GM15510 (cell line): Measurements from ENCODE around the gene SH2D3C.
A peak's percentile ranks its signal among the peaks of the same experiment; 100 is the strongest.

Experiments used
- POLR2A ChIP-seq: IDR thresholded peaks from 3 replicates; pipeline ENCODE4 v1.6.1; 2011; ENCODE audit warnings: borderline replicate concordance; ENCODE audit not compliant: insufficient read length; ENCODE audit errors: extremely low read depth

SH2D3C gene

DNA sequence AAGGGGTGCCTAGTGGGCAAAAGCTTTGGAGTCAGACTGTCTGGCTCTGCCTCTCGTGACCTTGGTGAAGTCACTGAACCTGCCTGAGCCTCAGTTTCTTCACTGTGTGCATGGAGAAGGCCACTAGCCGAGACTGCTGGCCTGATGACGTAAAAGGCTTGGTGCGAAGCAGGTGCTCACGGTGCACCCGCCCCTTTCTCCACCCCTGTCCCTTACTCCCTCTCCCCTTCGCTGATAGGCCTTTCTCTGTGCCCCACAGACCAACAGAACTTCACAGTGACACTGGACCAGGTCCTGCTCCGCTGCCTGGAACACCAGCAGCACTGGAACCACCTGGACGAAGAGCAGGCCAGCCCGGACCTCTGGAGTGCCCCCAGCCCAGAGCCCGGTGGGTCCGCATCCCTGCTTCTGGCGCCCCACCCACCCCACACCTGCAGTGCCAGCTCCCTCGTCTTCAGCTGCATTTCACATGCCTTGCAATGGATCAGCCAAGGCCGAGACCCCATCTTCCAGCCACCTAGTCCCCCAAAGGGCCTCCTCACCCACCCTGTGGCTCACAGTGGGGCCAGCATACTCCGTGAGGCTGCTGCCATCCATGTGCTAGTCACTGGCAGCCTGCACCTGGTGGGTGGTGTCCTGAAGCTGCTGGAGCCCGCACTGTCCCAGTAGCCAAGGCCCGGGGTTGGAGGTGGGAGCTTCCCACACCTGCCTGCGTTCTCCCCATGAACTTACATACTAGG, 34.6 kb upstream of the SH2D3C start:
- TF ChIP-seq POLR2A, result no peak

DNA sequence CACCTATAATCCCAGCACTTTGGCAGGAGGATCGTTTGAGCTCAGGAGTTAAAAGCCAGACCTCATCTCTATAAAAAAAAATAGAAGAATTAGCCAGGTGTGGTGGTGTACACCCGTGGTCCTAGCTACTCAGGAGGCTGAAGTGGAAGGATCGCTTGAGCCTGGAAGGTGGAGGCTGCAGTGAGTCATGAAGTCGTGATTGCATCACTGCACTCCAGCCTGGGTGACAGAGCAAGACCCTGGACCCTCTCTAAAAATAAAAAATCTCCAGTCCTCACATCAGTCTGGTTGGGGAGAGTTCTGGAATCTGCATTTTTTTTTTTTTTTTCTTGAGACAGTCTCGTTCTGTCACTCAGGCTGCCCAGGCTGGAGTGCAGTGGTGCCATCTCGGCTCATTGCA, 33.5 kb upstream of the SH2D3C start:
- no peak for TF ChIP-seq POLR2A

DNA sequence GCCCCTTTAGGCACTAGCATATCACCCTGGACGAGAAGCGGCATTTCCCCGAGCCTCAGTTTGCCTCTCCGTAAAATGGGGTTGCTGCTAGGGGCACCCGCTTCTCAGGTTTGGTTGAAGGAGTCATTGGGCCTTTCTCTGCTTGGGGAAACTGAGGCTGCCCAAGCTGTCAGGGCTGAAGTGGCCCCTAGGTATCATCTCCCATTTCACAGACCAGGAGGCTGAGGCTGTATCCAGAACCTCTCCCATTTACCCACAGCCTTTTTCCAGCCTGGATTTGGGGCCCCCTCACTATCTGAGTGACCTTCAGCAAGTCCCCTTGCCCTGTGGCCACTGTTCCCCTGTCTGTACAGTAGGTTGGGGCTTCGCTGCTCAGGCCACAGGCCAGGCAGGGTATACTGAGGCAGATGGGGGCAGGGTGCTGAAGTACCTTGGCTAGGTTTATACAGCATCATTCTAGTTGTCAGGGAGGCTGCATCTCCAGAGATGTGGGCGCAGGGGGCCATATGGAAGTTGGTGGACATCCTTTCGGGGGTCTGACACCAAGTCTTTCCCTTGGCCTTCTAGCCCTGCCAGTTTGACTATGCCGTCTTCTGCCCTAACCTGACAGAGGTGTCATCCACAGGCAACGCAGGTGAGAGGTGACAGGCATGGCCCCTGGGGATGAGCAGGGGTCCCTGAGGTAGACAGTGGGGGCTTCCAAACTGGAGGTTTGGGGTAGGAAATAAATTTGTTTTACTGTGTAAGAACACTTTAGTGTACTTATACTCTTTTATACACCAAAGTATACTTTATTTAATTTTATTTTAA, 32.1 kb upstream of the SH2D3C start:
- no peak for TF ChIP-seq POLR2A

DNA sequence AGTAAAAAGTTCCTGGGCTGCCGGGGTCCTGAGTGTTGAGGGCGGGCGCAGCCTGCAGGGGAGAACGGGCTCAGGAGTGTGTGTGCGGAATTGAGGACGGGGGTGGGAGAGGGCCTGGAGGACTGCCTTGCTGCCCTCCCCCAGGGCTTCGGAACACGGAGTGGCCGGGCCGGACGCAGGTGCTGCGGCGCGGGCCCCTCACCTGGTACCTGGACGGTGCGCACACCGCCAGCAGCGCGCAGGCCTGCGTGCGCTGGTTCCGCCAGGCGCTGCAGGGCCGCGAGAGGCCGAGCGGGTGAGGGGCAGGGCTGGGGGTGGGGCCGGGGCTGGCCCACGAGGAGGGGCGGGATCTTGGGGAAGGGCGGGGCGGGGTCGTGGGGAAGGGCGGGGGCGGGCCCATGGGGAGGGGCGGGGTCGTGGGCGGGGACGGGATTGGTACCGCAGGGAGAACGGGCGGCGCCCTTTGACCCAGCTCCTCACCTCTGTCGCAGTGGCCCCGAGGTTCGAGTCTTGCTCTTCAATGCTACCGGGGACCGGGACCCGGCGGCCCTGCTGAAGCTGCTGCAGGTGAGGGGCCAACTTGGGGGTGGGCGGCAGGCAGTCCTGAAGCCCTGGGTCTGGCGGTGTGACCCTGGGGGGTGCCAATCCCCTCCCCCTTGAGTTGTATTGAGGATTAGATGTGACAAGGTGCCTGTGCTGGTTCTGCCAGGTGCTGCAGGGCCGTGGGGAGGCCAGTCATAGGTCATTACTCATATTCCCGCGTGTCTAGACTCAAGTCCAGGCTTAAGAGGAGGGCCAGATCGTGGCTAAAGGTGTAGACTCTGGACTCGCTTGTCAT, 31.3 kb upstream of the SH2D3C start:
- no peak for TF ChIP-seq POLR2A

DNA sequence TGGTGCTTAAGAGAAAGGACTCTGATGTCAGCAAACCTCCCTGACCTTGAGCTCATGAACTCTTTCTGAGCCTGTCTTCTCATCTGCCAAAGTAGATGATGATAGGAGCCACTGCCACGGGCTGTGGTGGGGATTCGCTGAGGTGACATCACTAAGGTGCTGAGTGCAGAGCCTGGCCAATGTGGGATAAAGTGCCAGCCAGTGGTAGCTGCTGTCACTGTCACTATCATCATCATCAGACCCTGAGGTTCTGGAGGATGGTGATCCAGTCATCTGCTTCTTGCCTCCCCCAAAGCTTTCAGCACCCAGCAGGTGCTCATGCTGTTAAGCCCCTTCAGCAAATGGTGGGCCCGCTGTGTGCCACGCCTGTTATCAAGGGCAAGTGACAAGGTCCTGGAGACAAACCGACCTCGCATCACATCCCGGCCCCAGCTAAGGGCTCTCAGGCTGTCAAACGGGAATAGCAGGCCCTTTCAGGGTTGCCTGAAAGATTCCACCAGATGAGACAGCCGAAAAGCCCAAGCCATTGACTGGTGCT, 30.6 kb upstream of the SH2D3C start:
- TF ChIP-seq POLR2A, result no peak

DNA sequence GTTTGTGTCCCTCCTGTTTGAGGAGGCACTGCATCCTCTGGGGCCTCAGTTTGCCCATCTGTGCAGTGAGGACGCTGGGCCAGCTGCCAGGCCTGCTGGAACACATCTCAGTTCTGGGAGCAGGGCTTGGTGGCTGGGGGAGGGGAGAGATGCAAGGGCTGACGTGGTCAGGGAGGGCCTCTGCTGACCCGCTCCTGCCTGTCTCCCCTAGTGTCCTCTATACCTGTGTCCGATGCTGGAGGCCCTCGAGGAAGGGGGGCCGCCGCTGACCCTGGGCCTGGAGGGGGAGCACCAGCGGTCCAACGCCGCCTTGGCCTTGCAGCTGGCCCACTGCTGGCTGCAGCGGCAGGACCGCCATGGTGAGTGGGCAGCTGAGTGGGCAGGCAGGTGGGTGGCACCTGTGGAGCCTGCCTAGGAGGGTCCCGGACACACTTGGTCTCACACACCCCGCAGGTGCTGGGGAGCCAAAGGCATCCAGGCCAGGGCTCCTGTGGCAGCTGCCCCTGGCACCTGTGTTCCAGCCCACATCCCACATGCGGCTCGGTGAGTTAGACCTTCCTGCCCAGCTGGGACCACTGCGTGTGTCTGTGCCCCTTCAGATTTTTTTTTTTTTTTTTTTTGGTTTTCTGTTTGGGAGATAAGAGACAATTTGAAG, 30.0 kb upstream of the SH2D3C start:
- TF ChIP-seq POLR2A, result no peak

DNA sequence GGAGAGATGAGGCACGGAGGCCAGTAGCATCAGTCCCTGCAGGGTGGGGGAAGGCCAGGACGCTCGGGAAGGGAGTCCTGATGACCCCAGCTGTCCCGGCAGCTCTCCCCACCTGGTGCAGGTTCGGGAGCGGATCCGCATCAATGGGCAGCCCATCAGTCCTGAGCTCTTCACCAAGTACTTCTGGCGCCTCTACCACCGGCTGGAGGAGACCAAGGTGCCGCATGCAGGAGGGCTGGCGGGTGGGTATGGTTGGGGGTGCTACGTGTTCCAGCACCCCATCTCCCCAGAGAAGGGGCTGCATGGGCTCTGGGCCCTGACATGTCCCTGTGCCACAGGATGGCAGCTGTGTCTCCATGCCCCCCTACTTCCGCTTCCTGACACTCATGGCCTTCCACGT, 28.4 kb upstream of the SH2D3C start:
- no peak for TF ChIP-seq POLR2A

DNA sequence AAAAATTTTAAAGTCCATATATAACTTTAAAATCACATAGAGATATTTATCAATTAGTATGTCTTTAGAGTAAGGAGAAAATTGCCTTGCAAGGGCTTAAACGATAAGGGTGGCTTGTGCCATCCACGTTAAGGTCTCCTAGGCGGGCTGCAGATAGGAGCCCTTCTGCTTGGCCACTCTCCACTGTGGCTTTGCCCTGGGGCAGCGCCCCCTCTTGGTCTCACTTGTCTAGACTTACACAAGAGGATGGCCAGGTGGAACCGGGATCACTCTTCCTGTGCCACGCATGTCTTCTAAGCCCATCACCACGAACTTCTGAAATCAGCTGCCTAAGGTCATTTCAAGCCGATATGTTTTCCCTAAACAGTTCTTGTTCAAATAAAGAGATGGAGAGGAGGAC, 27.2 kb upstream of the SH2D3C start:
- no peak for TF ChIP-seq POLR2A

DNA sequence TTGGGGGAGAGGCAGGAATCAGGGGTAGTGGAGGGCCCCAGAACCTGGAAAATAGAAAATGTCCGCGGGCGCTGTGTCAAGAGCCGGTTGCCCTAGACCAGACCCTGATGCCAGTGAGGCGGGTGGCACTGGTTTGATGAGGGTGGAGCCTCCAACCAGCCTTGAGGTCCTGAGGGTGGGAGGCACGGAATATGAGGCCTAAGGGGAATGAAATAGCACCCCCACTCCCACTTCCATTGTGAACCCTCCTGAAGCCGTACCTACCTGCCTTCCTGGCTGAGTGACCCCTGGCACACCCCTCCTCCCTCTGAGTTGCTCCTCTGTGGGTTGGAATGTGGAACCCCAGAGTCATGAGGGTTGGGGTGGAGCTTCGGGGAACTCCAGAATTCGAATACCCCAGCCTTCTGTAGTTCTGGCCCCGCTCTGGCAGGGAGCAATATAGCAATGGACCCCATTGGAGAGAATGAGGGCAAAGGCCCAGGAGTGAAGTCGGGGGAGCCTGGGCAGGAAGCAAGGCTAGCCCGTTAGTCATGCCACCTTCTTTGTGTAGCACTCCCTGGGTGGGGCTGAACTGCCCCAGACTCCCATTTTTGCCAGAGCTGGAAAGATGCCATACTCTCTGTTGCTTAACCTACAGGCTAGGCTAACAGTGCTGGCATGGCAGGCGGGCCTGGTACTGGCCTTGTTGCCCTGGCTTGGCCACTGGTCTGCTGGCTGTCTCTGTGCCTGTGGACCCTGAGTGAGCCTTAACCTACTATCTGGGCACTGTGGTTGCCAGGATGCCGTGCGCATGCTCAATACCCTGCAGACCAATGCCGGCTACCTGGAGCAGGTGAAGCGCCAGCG, 25.3 kb upstream of the SH2D3C start:
- no peak for TF ChIP-seq POLR2A

DNA sequence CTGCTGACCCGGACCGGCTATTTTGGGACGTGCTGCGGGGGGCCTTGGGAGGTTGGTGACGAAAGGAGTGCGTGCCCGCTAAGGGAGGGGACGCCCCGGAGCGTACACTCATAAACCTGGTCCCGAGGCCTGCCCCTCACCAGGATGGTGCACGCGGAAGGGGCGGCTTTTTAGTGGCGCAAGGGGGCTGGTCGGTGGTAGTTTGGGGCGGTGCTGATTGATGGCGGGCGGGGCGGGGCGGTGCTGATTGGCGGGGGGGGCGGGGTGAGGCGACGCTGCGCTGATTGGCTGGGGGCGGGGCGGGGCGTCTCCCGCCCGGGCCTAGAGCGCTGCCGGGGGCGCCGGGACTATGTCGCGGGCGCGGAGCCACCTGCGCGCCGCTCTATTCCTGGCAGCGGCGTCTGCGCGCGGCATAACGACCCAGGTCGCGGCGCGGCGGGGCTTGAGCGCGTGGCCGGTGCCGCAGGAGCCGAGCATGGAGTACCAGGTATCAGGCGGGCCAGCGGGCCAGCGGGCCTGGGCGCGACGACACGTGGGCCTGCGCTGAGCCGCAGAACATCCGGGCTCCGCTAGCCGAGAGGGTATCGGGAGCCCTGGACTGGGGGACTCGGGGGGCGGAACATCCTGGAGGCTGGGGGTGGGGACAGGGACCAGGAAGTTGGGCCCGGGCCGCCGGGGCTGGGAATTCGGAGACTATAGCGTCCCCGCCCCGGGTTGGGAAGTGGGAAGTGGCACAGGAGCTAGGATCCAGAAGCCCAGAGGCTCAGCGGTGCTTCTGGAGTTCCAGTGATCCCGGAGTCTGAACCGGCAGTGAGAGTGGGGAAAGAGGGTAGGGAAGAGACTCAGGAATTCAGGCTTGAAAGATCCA, 24.3 kb upstream of the SH2D3C start, which contains the start of gene FPGS:
FPGS (plus strand) TSS at position 307 of the 868 bp plus-strand sequence; CDS start at position 350, 43 bp downstream.
- TF ChIP-seq POLR2A, result peak; percentile 89

DNA sequence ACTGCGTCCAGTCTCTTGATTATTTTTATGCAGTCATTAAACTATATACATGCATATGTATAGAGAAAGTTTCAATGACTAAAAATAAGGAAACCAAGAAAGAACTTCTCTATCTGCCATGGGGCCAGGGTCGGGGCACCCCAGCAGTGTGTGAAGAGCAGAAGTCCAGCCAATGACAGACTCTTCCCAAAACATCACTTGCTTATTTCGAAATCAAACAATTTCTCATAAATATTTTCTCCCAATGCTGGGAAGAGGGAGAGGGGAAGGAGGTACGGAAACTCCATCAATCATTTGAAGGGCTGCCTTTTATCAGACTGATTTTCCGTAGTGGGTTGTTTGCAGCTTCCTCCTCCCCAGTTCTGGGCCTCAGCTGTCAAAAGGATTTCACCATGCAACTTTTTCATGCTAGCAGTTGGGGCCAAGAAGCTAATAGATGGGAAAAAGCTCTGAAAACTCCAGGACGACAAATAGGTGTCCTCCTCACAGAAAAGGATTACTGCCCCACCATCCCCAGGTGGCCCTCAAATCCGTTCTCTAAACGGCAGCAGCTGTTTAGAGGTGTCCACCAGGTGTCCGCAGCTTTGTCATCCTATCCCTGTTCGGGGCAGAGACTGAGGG, 23.6 kb upstream of the SH2D3C start:
- no peak for TF ChIP-seq POLR2A

DNA sequence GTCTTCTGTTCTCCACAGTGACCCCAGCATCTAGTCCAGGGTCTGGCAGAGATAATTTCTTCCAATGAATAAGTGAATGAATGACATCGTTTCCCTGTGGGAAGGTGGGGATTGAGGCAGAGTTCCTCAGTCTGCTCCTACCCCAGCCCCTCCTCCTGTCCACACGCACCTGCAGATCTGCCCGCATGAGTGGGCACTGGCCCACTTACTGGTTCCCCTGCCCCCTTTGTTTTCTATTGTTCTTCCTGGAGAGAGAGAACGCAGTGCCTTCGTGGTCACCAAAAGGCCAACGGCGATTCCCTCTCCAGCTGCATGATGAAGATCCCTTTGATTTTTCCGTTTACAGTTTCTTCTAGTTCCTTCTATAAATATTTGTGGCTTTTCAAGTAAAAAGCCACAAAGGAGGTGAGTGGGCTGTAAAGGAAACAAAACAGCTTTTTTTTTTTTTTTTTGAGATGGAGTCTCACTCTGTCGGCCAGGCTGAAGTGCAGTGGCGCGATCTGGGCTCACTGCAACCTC, 18.4 kb upstream of the SH2D3C start:
- no peak for TF ChIP-seq POLR2A

DNA sequence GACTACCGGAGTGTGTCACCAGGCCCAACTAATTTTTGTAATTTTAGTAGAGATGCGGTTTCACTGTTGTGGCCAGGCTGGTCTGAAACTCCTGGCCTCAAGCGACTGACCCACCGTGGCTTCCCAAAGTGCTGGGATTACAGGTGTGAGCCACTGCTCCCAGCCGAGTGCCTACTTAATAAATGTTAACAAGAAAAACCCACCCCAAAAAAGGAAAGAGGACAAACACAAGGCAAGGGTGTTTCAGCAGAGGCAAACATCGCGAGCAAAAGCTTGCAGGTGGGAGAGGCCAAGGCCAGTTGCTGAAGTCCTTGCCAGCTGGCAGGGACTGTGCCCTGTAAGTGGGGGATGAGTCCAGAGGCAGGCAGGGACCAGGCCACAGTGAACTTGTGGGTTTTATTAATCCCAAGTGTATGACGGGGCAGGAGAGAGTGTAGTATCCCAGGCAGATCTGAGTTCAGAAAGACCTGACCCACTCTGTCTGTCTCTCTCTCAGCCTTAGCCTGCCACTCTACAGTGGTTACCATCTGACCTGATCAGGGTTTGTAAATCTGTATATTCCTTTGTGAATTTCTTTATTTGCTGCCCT, 17.9 kb upstream of the SH2D3C start:
- TF ChIP-seq POLR2A, result no peak
